HEK293T (cell line): ENCODE data around the gene LMCD1.

Experiments used
- CTCF ChIA-PET: fragments of 350-600 bp; formaldehyde crosslinking; extraction: SDS; loops from one replicate; lab custom pipeline; 2021; ENCODE audit warnings: antibody characterized with exemption, inconsistent platforms; lab: Yijun Ruan, JAX
- POLR2A ChIA-PET: fragments of 350-600 bp; formaldehyde crosslinking; extraction: SDS; loops from one replicate; lab custom pipeline; 2020; ENCODE audit warnings: antibody characterized with exemption, inconsistent platforms; lab: Yijun Ruan, JAX
- DNase-seq: peaks from one replicate; pipeline ENCODE4 v3.0.0; 2012; ENCODE audit warnings: mixed read lengths; ENCODE audit errors: extremely low spot score
- ARNT ChIP-seq: fragments of 450-650 bp; IDR thresholded peaks from 2 replicates; pipeline ENCODE4 v1.6.1; 2017; ENCODE audit warnings: mild to moderate bottlenecking
- BHLHE40 ChIP-seq: fragments of 450-650 bp; IDR thresholded peaks from 2 replicates; pipeline ENCODE4 v1.6.1; 2016; ENCODE audit warnings: mild to moderate bottlenecking, moderate library complexity, borderline replicate concordance
- CTBP1 ChIP-seq: fragments of 450-650 bp; IDR thresholded peaks from 2 replicates; pipeline ENCODE4 v1.6.1; 2016; ENCODE audit warnings: borderline replicate concordance
- ELF4 ChIP-seq: fragments of 450-650 bp; IDR thresholded peaks from 2 replicates; pipeline ENCODE4 v1.6.1; 2017; ENCODE audit warnings: antibody characterized with exemption
- FOXA1 ChIP-seq: fragments of 450-650 bp; IDR thresholded peaks from 2 replicates; pipeline ENCODE4 v1.6.1; 2016; ENCODE audit warnings: mild to moderate bottlenecking
- FOXK2 ChIP-seq: fragments of 450-650 bp; IDR thresholded peaks from 2 replicates; pipeline ENCODE4 v1.6.1; 2016; ENCODE audit warnings: mild to moderate bottlenecking
- FOXM1 ChIP-seq: fragments of 450-650 bp; IDR thresholded peaks from 2 replicates; pipeline ENCODE4 v1.6.1; 2017; ENCODE audit warnings: mild to moderate bottlenecking, borderline replicate concordance
- HDGF ChIP-seq: fragments of 450-650 bp; IDR thresholded peaks from 2 replicates; pipeline ENCODE4 v1.6.1; 2017; ENCODE audit warnings: antibody characterized with exemption, borderline replicate concordance
- L3MBTL2 ChIP-seq: fragments of 450-650 bp; conservative IDR thresholded peaks from 2 replicates; pipeline ENCODE4 v1.6.1; 2016; ENCODE audit warnings: mild to moderate bottlenecking
- LEF1 ChIP-seq: fragments of 450-650 bp; IDR thresholded peaks from 2 replicates; pipeline ENCODE4 v1.6.1; 2017; ENCODE audit warnings: mild to moderate bottlenecking, borderline replicate concordance
- NFRKB ChIP-seq: fragments of 450-650 bp; IDR thresholded peaks from 2 replicates; pipeline ENCODE4 v1.6.1; 2016; ENCODE audit warnings: mild to moderate bottlenecking, moderate library complexity
- SP1 ChIP-seq: fragments of 450-650 bp; IDR thresholded peaks from 2 replicates; pipeline ENCODE4 v1.6.1; 2017
- SUZ12 ChIP-seq: fragments of 450-650 bp; IDR thresholded peaks from 2 replicates; pipeline ENCODE4 v1.6.1; 2016; ENCODE audit warnings: mild to moderate bottlenecking
- TARDBP ChIP-seq: fragments of 450-650 bp; IDR thresholded peaks from 2 replicates; pipeline ENCODE4 v1.6.1; 2016
- ZNF384 ChIP-seq: fragments of 450-650 bp; IDR thresholded peaks from 2 replicates; pipeline ENCODE4 v1.6.1; 2016
- TF ChIP-seq, protein P1 (sequence below): fragments of 450-650 bp; IDR thresholded peaks from 2 replicates; pipeline ENCODE4 v1.6.1; 2016

LMCD1 gene

GRCh38 chr3:8563146-8563545 lies 61.5 kb downstream of the LMCD1 start:
- TF ChIP-seq HDGF = no peak
- TF ChIP-seq, protein P1, sequence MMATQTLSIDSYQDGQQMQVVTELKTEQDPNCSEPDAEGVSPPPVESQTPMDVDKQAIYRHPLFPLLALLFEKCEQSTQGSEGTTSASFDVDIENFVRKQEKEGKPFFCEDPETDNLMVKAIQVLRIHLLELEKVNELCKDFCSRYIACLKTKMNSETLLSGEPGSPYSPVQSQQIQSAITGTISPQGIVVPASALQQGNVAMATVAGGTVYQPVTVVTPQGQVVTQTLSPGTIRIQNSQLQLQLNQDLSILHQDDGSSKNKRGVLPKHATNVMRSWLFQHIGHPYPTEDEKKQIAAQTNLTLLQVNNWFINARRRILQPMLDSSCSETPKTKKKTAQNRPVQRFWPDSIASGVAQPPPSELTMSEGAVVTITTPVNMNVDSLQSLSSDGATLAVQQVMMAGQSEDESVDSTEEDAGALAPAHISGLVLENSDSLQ = no peak
- TF ChIP-seq SP1 = no peak
- no peak for TF ChIP-seq BHLHE40
- no peak for TF ChIP-seq SUZ12
- TF ChIP-seq CTBP1 = no peak
- TF ChIP-seq FOXA1 = no peak
- TF ChIP-seq FOXK2 = no peak
- no peak for TF ChIP-seq FOXM1
- no peak for TF ChIP-seq NFRKB
- TF ChIP-seq ZNF384 = no peak
- no peak for TF ChIP-seq ARNT
- no peak for TF ChIP-seq TARDBP
- TF ChIP-seq ELF4 = no peak
- TF ChIP-seq L3MBTL2 = no peak
- TF ChIP-seq LEF1 = no peak
- DNase-seq = no peak
- ChIA-PET POLR2A (no interaction called here), CTCF (no interaction called here)

DNA sequence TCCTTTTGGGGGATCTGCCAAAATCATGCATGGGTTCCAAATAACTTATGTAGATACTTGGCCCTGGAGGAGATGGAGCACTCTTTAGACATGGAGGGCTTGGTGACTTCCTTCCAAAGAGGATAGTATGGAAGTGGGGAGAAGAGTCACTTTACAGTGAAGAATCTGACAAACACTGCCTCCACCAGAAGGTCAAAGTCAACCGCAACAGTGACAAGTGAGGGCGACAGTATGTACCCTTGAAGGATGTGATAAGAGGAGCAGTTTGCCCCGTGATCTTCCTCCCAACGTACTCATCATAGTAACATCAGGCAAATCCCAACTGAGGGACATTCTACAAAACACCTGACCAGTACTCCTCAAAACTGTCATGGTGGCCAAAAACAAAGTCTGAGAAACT lies 62.0 kb downstream of the LMCD1 start:
- no peak for DNase-seq
- TF ChIP-seq ZNF384 = no peak
- no peak for TF ChIP-seq L3MBTL2
- no peak for TF ChIP-seq BHLHE40
- TF ChIP-seq, protein P1 = no peak
- TF ChIP-seq FOXK2 = no peak
- no peak for TF ChIP-seq SP1
- TF ChIP-seq NFRKB = no peak
- no peak for TF ChIP-seq FOXM1
- TF ChIP-seq FOXA1 = no peak
- no peak for TF ChIP-seq LEF1
- no peak for TF ChIP-seq SUZ12
- no peak for TF ChIP-seq ARNT
- no peak for TF ChIP-seq TARDBP
- no peak for TF ChIP-seq HDGF
- no peak for TF ChIP-seq ELF4
- no peak for TF ChIP-seq CTBP1
- POLR2A ChIA-PET = no interaction called here
- CTCF ChIA-PET = no interaction called here

DNA sequence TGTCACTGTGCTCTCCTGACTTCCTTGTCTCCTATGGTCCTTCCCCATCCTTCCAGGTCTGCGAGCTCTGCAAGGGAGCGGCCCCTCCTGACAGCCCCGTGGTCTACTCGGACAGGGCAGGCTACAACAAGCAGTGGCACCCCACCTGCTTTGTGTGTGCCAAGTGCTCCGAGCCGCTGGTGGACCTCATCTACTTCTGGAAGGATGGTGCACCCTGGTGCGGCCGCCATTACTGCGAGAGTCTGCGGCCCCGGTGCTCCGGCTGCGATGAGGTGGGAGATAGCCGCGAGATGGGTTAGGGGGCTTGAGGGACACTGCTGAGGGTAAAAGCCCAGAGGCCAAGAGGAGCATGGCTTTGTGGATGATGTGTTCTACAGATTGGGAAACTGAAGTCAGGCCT lies 63.8 kb downstream of the LMCD1 start:
- ChIA-PET POLR2A (no interaction called here), CTCF (no interaction called here)
- TF ChIP-seq ARNT (no peak), TARDBP (no peak), ELF4 (no peak), L3MBTL2 (no peak), FOXK2 (no peak), SUZ12 (no peak), HDGF (no peak), ZNF384 (no peak), FOXA1 (no peak), CTBP1 (no peak), NFRKB (no peak), LEF1 (no peak), BHLHE40 (no peak), FOXM1 (no peak), SP1 (no peak)
- TF ChIP-seq, protein P1 = no peak
- no peak for DNase-seq

- TF ChIP-seq ELF4 = no peak
- TF ChIP-seq HDGF = no peak
- no peak for TF ChIP-seq BHLHE40
- no peak for TF ChIP-seq ARNT
- no peak for TF ChIP-seq SP1
- TF ChIP-seq, protein P1 = no peak
- no peak for TF ChIP-seq LEF1
- TF ChIP-seq FOXM1 = no peak
- no peak for TF ChIP-seq TARDBP
- no peak for TF ChIP-seq L3MBTL2
- TF ChIP-seq FOXK2 = no peak
- TF ChIP-seq FOXA1 = no peak
- TF ChIP-seq NFRKB = no peak
- no peak for TF ChIP-seq SUZ12
- TF ChIP-seq CTBP1 = no peak
- no peak for TF ChIP-seq ZNF384
- POLR2A ChIA-PET = no interaction called here
- DNase-seq = no peak
- CTCF ChIA-PET = no interaction called here
Measured at GRCh38 chr3:8567784-8568575, 66.4 kb downstream of the LMCD1 start.

DNA sequence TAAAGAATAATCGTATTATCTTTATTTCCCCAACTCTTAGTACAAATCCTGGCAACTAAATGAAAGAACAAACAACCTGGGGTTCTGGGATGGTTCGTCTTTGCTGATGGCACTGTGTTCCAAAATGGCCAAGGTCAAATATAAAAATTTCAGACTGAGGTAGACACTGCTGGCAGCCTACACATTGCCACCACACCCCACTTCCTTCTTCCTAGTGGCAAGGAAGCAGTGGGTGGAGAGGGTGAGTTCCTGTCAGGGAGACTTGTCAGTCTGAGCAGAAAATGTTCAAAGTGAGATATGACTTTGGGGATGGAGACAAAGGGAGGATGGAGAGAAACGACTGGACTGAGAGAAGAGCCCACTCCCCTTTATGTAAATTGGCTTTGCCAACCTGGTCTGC lies 69.6 kb downstream of the LMCD1 start:
- no peak for TF ChIP-seq BHLHE40
- TF ChIP-seq ZNF384 = no peak
- no peak for TF ChIP-seq HDGF
- no peak for TF ChIP-seq FOXK2
- no peak for TF ChIP-seq NFRKB
- no peak for TF ChIP-seq LEF1
- TF ChIP-seq CTBP1 = no peak
- no peak for TF ChIP-seq SP1
- TF ChIP-seq, protein P1 = no peak
- no peak for TF ChIP-seq ARNT
- TF ChIP-seq ELF4 = no peak
- TF ChIP-seq FOXA1 = no peak
- TF ChIP-seq FOXM1 = no peak
- TF ChIP-seq SUZ12 = no peak
- TF ChIP-seq TARDBP = no peak
- ChIA-PET CTCF (no interaction called here), POLR2A (no interaction called here)

More for the DNA sequence above, 69.6 kb downstream of the LMCD1 start:
- DNase-seq = no peak
